ENCODE results near the gene ZBTB21. TPM values are rescaled to one million over a fixed set of nuclear protein-coding genes. Genes with fewer than 3 reads are reported as not detected.
A peak's percentile ranks its signal among the peaks of the same experiment; 100 is the strongest.

ZBTB21 gene
- total and polyA plus RNA-seq, 2 of the 4 experiments (the other 2 are of a cell fraction): 6.8 to 12.0 TPM

DNA sequence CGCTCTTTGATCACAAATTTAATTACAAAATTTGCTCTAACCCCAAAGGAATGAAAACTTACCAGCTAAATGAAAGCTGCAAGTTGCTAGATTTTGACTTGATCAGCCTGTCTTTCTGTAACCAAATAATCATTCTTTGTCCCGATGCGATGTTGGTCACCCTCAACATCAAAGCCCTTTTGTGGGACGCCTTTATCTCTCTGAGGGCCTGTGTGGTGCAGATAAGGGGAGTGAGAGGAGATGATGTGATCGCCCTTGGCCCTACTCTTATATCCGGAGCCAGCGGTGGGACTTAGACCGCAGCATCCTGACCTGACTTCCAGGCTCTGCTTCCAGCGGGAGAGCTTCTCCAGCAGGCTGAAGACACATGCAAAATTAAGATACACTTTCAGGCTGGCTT lies 41.6 kb upstream of the ZBTB21 start:
- intact Hi-C loops (cut with micrococcal nuclease): no loop called here
- WGBS, 2 experiments (ENCODE audit: extremely low coverage in 2 of 2, insufficient read length in 1 of 2): no CpG with 5 or more reads among the region's 9 CpGs
- H3K4me1 ChIP-seq (ENCODE audit: control insufficient read depth, insufficient read depth, low read length): peaks cover 25% of the 10 kb centered on the region
- H3K4me3 ChIP-seq (ENCODE audit: insufficient read depth, low read depth, low read length): no peak overlapping the region
- BruUV-seq (replicated peaks): no TSS peak
- H4K8ac ChIP-seq (ENCODE audit: low read depth in 2 of 2, low read length in 2 of 2): no peak overlapping the region
- TF ChIP-seq RFX5 (IDR thresholded peaks at IDR 0.05; ENCODE audit: low read depth, low read length) (no peak), CHD1 (IDR thresholded peaks at IDR 0.05; ENCODE audit: low read depth, low read length) (no peak), MAZ (IDR thresholded peaks at IDR 0.05; ENCODE audit: borderline replicate concordance, low read depth, low read length) (no peak), RCOR1 (IDR thresholded peaks at IDR 0.05; ENCODE audit: insufficient replicate concordance, low read length) (no peak), MXI1 (IDR thresholded peaks at IDR 0.05; ENCODE audit: borderline replicate concordance, low read depth, low read length) (no peak), SMC3 (IDR thresholded peaks at IDR 0.05; ENCODE audit: low read depth, low read length) (no peak), CEBPB (IDR thresholded peaks at IDR 0.05; ENCODE audit: low read depth, low read length) (no peak), USF2 (IDR thresholded peaks at IDR 0.05; ENCODE audit: low read depth, low read length) (no peak), POLR2A (IDR thresholded peaks at IDR 0.05; ENCODE audit: low read depth, low read length) (no peak)
- CTCF ChIA-PET: no interaction called here
- H3K4me2 ChIP-seq (ENCODE audit: low read depth, low read length): no peak overlapping the region
- dilution Hi-C loops (cut with HindIII; ENCODE audit: low sequenced_read_pairs, unreplicated experiment): no loop called here
- H3K27me3 ChIP-seq (ENCODE audit: control insufficient read depth, insufficient read depth, low read length): no peaks in the 10 kb centered on the region; the same call in 1 of the 2 replicates
- no peak overlapping the region for H4K91ac ChIP-seq (ENCODE audit: insufficient read depth, low read depth, low read length)
- no peak overlapping the region for H3K18ac ChIP-seq (ENCODE audit: low read depth, low read length)
- H3K9me3 ChIP-seq (ENCODE audit: control insufficient read depth, insufficient read depth, low read length): no peaks in the 10 kb centered on the region
- H2BK20ac ChIP-seq (ENCODE audit: low read depth, low read length): no peak overlapping the region
- H3K4ac ChIP-seq (ENCODE audit: low read depth, low read length): no peak overlapping the region
- no peak overlapping the region for H2BK5ac ChIP-seq (ENCODE audit: low read depth, low read length, poor library complexity, severe bottlenecking)
- POLR2A ChIA-PET (ENCODE audit: unreplicated experiment): no interaction called here
- H2AFZ ChIP-seq (replicated peaks; ENCODE audit: low read length, poor library complexity): no peak overlapping the region
- H2AK9ac ChIP-seq (replicated peaks; ENCODE audit: low read depth, low read length, poor library complexity): no peak overlapping the region
- DNase-seq (no peak), ATAC-seq (ENCODE audit: low read depth) (no peak)
- H2AK5ac ChIP-seq (ENCODE audit: low read depth, low read length): peak overlapping the region; percentile 47; the same call in 1 of the 2 replicates
- peaks cover 3% of the 10 kb centered on the region; the same call in 1 of the 2 replicates for H4K20me1 ChIP-seq (ENCODE audit: insufficient read depth, low read length)
- no peak overlapping the region for H3K23ac ChIP-seq (ENCODE audit: low read depth, low read length)
- no peaks in the 10 kb centered on the region for H3K36me3 ChIP-seq (ENCODE audit: control insufficient read depth, insufficient read depth, low read length)
- no peak overlapping the region for H4K5ac ChIP-seq (ENCODE audit: low read depth, low read length)
- no peak overlapping the region for H2BK120ac ChIP-seq (ENCODE audit: low read depth, low read length)
- in situ Hi-C loops (cut with MboI; ENCODE audit: low sequenced_read_pairs): no loop called here
- H3K9me1 ChIP-seq (ENCODE audit: insufficient read depth, low read length): peaks cover 28% of the 10 kb centered on the region
- peaks cover 0 to 8% of the 10 kb centered on the region in 2 experiments; a peak in 2 of 4 replicates for H3K79me1 ChIP-seq (ENCODE audit: low read depth in 1 of 2, low read length in 2 of 2)
- no peak overlapping the region for H2BK15ac ChIP-seq (ENCODE audit: low read depth, low read length)
- no peak overlapping the region for H3K9ac ChIP-seq (ENCODE audit: low read depth, low read length)
- H3K56ac ChIP-seq (ENCODE audit: extremely low read depth, insufficient read depth, low read length): no peak overlapping the region
- H3K14ac ChIP-seq (replicated peaks; ENCODE audit: low read depth, low read length): 0 out of 2 replicates have a peak overlapping the region, but pooled peaks have one; percentile 19
- H3K27ac ChIP-seq (ENCODE audit: insufficient read depth, low read length): no peak overlapping the region
